ENCODE results near the gene OR56B4.

DNA sequence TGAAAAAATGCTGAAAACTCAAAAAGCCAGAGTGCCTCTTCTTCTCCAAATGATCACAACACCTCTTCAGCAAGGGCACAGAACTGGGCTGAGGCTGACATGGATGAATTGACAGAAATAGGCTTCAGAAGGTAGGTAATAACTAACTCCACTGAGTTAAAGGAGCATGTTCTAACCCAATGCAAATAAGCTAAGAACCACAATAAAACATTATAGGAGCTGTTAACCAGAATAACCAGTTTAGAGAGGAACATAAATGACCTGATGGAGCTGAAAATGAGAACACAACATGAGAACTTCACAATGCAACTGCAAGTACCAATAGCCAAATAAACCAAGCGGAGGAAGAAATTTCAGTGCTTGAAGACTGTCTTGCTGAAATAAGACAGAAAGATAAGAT is 9.2 kb downstream of the OR56B4 start:
- TF ChIP-seq, protein P1, sequence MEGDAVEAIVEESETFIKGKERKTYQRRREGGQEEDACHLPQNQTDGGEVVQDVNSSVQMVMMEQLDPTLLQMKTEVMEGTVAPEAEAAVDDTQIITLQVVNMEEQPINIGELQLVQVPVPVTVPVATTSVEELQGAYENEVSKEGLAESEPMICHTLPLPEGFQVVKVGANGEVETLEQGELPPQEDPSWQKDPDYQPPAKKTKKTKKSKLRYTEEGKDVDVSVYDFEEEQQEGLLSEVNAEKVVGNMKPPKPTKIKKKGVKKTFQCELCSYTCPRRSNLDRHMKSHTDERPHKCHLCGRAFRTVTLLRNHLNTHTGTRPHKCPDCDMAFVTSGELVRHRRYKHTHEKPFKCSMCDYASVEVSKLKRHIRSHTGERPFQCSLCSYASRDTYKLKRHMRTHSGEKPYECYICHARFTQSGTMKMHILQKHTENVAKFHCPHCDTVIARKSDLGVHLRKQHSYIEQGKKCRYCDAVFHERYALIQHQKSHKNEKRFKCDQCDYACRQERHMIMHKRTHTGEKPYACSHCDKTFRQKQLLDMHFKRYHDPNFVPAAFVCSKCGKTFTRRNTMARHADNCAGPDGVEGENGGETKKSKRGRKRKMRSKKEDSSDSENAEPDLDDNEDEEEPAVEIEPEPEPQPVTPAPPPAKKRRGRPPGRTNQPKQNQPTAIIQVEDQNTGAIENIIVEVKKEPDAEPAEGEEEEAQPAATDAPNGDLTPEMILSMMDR (IDR thresholded peaks at IDR 0.05): no peak
- no peak for TF ChIP-seq POLR2A (IDR thresholded peaks at IDR 0.05)
